RWPE2 (cell line): ENCODE results near the gene HOTAIR.
A peak's percentile ranks its signal among the peaks of the same experiment; 100 is the strongest.

Experiments
- ATAC-seq: fragments of 200-7000 bp; cut with Tn5 transposase; 3 replicates; pipeline ENCODE4 v1.9.1; 2021; ENCODE audit warnings: low read depth
- DNase-seq: peaks from one replicate; pipeline ENCODE4 v3.0.0-alpha.2; 2020; ENCODE audit warnings: low spot score
- H3K27ac ChIP-seq: fragments of 450-650 bp; 2 replicates; pipeline ENCODE4 v1.5.1; 2017; ENCODE audit warnings: mild to moderate bottlenecking; ENCODE audit not compliant: poor library complexity, severe bottlenecking
- H3K27me3 ChIP-seq: fragments of 250-450 bp; sonication (Bioruptor Pico); 2 replicates; pipeline ENCODE4 v1.5.1; 2021; ENCODE audit warnings: mild to moderate bottlenecking, moderate library complexity; ENCODE audit not compliant: insufficient read depth, poor library complexity, severe bottlenecking
- H3K36me3 ChIP-seq: fragments of 250-450 bp; sonication (Bioruptor Pico); 2 replicates; pipeline ENCODE4 v1.5.1; 2020; ENCODE audit warnings: low read depth, mild to moderate bottlenecking, moderate library complexity
- H3K4me1 ChIP-seq: fragments of 250-450 bp; sonication (Bioruptor Pico); 2 replicates; pipeline ENCODE4 v1.5.1; 2021; ENCODE audit warnings: mild to moderate bottlenecking, moderate library complexity; ENCODE audit not compliant: insufficient read depth, poor library complexity, severe bottlenecking
- H3K4me3 ChIP-seq: fragments of 250-450 bp; sonication (Bioruptor Pico); 2 replicates; pipeline ENCODE4 v1.5.1; 2021; ENCODE audit warnings: mild to moderate bottlenecking, moderate library complexity; ENCODE audit not compliant: severe bottlenecking
- H3K9me3 ChIP-seq: fragments of 250-450 bp; sonication (Bioruptor Pico); 2 replicates; pipeline ENCODE4 v1.5.1; 2021; ENCODE audit warnings: mild to moderate bottlenecking, moderate library complexity; ENCODE audit not compliant: severe bottlenecking
- TF ChIP-seq, protein P1 (sequence below): fragments of 450-650 bp; IDR thresholded peaks from one replicate; pipeline ENCODE4 v1.5.1; 2017; ENCODE audit warnings: mild to moderate bottlenecking, moderate library complexity; ENCODE audit not compliant: poor library complexity, severe bottlenecking

The HOTAIR gene

GRCh38 chr12:53944209-53944608, 30.5 kb downstream of the HOTAIR start:
- ATAC-seq (no peak), DNase-seq (no peak)
- Histone ChIP-seq H3K27me3 (peaks cover 60% of the 10 kb centered on the region), H3K36me3 (no peaks in the 10 kb centered on the region), H3K4me3 (no peak overlapping the region), H3K27ac (no peak overlapping the region), H3K4me1 (no peaks in the 10 kb centered on the region), H3K9me3 (no peaks in the 10 kb centered on the region)
- TF ChIP-seq, protein P1, sequence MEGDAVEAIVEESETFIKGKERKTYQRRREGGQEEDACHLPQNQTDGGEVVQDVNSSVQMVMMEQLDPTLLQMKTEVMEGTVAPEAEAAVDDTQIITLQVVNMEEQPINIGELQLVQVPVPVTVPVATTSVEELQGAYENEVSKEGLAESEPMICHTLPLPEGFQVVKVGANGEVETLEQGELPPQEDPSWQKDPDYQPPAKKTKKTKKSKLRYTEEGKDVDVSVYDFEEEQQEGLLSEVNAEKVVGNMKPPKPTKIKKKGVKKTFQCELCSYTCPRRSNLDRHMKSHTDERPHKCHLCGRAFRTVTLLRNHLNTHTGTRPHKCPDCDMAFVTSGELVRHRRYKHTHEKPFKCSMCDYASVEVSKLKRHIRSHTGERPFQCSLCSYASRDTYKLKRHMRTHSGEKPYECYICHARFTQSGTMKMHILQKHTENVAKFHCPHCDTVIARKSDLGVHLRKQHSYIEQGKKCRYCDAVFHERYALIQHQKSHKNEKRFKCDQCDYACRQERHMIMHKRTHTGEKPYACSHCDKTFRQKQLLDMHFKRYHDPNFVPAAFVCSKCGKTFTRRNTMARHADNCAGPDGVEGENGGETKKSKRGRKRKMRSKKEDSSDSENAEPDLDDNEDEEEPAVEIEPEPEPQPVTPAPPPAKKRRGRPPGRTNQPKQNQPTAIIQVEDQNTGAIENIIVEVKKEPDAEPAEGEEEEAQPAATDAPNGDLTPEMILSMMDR = no peak

DNA sequence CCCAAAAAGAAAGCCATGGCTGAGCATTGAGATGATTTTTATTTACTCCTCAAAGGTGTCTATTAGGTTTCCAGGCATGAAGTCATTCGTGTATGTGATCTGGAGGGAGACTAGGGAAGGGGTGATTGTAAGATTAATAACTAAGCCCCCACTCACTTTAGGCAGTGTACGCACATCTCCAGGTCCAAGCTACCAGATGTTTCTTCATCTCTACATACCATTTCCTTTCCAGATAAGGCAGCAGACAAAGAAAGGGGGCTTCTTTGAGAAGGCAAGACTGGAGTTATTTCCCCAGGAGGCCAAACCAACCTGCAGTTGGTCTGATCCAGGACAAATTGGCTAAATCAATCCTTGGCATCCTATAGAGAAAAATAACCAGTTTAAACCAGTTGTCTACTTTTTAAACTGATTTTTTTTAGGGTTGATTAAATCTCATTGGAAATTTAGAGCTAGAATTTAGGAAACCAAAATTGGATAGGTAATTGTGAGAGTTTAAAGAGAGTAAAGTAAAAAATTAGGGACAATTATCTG, 32.2 kb downstream of the HOTAIR start:
- no peak overlapping the region for H3K4me3 ChIP-seq
- no peaks in the 10 kb centered on the region for H3K36me3 ChIP-seq
- no peak overlapping the region for H3K27ac ChIP-seq
- ATAC-seq = no peak
- H3K9me3 ChIP-seq = no peaks in the 10 kb centered on the region
- TF ChIP-seq, protein P1 = no peak
- no peak for DNase-seq
- H3K4me1 ChIP-seq = no peaks in the 10 kb centered on the region
- H3K27me3 ChIP-seq = peaks cover 63% of the 10 kb centered on the region

GRCh38 chr12:53941750-53942149, 33.0 kb downstream of the HOTAIR start:
- ATAC-seq (no peak), DNase-seq (no peak)
- Histone ChIP-seq H3K36me3 (no peaks in the 10 kb centered on the region), H3K4me3 (no peak overlapping the region), H3K9me3 (no peaks in the 10 kb centered on the region), H3K27ac (no peak overlapping the region), H3K27me3 (peaks cover 67% of the 10 kb centered on the region), H3K4me1 (no peaks in the 10 kb centered on the region)
- TF ChIP-seq, protein P1 = no peak

GRCh38 chr12:53941187-53941586, 33.6 kb downstream of the HOTAIR start:
- TF ChIP-seq, protein P1 = no peak
- no peaks in the 10 kb centered on the region for H3K36me3 ChIP-seq
- H3K4me1 ChIP-seq = no peaks in the 10 kb centered on the region
- peaks cover 68% of the 10 kb centered on the region for H3K27me3 ChIP-seq
- no peak overlapping the region for H3K4me3 ChIP-seq
- ATAC-seq (no peak), DNase-seq (no peak)
- no peaks in the 10 kb centered on the region for H3K9me3 ChIP-seq
- no peak overlapping the region for H3K27ac ChIP-seq

DNA sequence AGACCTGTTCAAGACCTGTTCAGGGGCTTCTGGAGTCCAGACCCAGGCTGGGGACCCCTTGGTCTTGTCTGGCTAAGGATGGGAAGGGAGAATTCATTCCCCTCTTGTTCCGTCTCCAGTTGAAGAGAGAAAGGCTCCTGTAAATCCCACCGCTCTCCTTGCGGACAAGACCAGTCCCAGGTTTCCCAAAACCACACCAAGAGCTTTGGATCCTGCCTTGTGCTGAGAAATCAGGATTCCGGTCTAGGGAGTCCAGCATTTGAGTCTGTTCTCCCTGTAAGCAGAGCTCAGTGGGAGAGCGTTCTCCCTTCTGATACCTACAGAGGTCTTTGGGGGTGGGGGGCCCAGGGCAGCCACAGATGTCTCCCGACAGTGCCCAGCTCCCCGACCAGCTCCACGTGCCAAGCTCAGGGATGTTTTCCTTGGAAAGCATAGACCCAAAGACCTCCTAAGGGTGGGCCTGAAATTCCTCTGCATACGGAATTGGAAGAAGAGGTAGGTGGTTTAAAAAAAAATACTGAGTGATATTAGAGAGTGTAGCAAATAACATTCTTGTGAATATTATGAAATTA, 34.2 kb downstream of the HOTAIR start:
- no peak for DNase-seq
- Histone ChIP-seq H3K9me3 (no peaks in the 10 kb centered on the region), H3K4me3 (peak overlapping the region; percentile 43), H3K27ac (no peak overlapping the region), H3K4me1 (no peaks in the 10 kb centered on the region), H3K27me3 (peaks cover 71% of the 10 kb centered on the region), H3K36me3 (no peaks in the 10 kb centered on the region)
- TF ChIP-seq, protein P1 = no peak
- no peak for ATAC-seq
